GM21717 (cell line): Measurements from ENCODE around the gene ABCA9.
"Not testable (repeated sequence)": the region's sequence is repeated elsewhere in the genome, so short reads cannot be mapped to it uniquely, and the experiment has no call there.

Experiments used
- ATAC-seq: cut with Tn5 transposase; IDR thresholded peaks from one replicate; pipeline ENCODE4 v1.9.1; 2021; ENCODE audit warnings: mild to moderate bottlenecking, moderate library complexity; ENCODE audit not compliant: unreplicated experiment

The ABCA9 gene

GRCh38 chr17:69060822-69061221 lies at the start of gene ABCA9:
TSS of gene ABCA9 (minus strand) at chr17:69060927. CDS start at chr17:69051126, 9,801 bp downstream.
- no peak for ATAC-seq

- no peak for ATAC-seq
Measured at GRCh38 chr17:69105907-69106730, 45.4 kb upstream of the ABCA9 start.

- no peak for ATAC-seq
Measured at GRCh38 chr17:69103557-69104233, 43.0 kb upstream of the ABCA9 start.

- no peak for ATAC-seq
Measured at GRCh38 chr17:69098625-69099024, 37.9 kb upstream of the ABCA9 start.

GRCh38 chr17:69096541-69096940 lies 35.8 kb upstream of the ABCA9 start:
- no peak for ATAC-seq

GRCh38 chr17:69093995-69094394 lies 33.3 kb upstream of the ABCA9 start:
- ATAC-seq = no peak

- no peak for ATAC-seq
Measured at GRCh38 chr17:69093279-69093789, 32.6 kb upstream of the ABCA9 start.

GRCh38 chr17:69090365-69090764 lies 29.6 kb upstream of the ABCA9 start:
- no peak for ATAC-seq

- ATAC-seq = no peak
Measured at GRCh38 chr17:69088643-69089200, 28.0 kb upstream of the ABCA9 start.

GRCh38 chr17:69086641-69087040 lies 25.9 kb upstream of the ABCA9 start:
- ATAC-seq = no peak

GRCh38 chr17:69084911-69085310 lies 24.2 kb upstream of the ABCA9 start:
- no peak for ATAC-seq

- ATAC-seq = no peak
Measured at GRCh38 chr17:69082696-69083095, 22.0 kb upstream of the ABCA9 start.

- no peak for ATAC-seq
Measured at GRCh38 chr17:69078864-69079263, 18.1 kb upstream of the ABCA9 start.

GRCh38 chr17:69075823-69076222 lies 15.1 kb upstream of the ABCA9 start:
- no peak for ATAC-seq

GRCh38 chr17:69073392-69073791 lies 12.7 kb upstream of the ABCA9 start:
- not testable (repeated sequence) for ATAC-seq

- not testable (repeated sequence) for ATAC-seq
Measured at GRCh38 chr17:69072803-69073256, 12.1 kb upstream of the ABCA9 start.

- not testable (repeated sequence) for ATAC-seq
Measured at GRCh38 chr17:69071233-69071586, 10.5 kb upstream of the ABCA9 start.

GRCh38 chr17:69070378-69071232 lies 9.9 kb upstream of the ABCA9 start:
- ATAC-seq = not testable (repeated sequence)

GRCh38 chr17:69069226-69069750 lies 8.6 kb upstream of the ABCA9 start:
- ATAC-seq = no peak

- ATAC-seq = no peak
Measured at GRCh38 chr17:69067274-69068047, 6.7 kb upstream of the ABCA9 start.
